IMR-90 (cell line): Measurements from ENCODE around the gene PPIH. TPM values are rescaled to one million over a fixed set of nuclear protein-coding genes. Genes with fewer than 3 reads are reported as not detected.

Source experiments
- ATAC-seq: fragments of 200-7000 bp; cut with Tn5 transposase; 2 replicates; pipeline ENCODE4 v1.9.1; 2020; ENCODE audit warnings: low read depth, mild to moderate bottlenecking, moderate library complexity
- BruUV-seq: library from RNA; stranded (reverse); fragments of 400-500 nt; replicated peaks from 2 replicates; lab custom pipeline; 2021; lab: Mats Ljungman, UMichigan
- CTCF ChIA-PET: fragments of 300-600 bp; formaldehyde crosslinking; extraction: SDS; loops from one replicate; lab custom pipeline; 2021; ENCODE audit warnings: antibody characterized with exemption; lab: Yijun Ruan, JAX
- POLR2A ChIA-PET: fragments of 300-600 bp; sonication (Branson Sonifier 250); formaldehyde crosslinking; loops from one replicate; lab custom pipeline; 2022; ENCODE audit warnings: antibody characterized with exemption; ENCODE audit not compliant: unreplicated experiment; lab: Charles Lee
- DNase-seq: peaks from one replicate; pipeline ENCODE4 v3.0.0; 2013
- H2AFZ ChIP-seq: replicated peaks from 2 replicates; pipeline ENCODE3; 2013; ENCODE audit warnings: low read length, mild to moderate bottlenecking; ENCODE audit not compliant: poor library complexity
- H2AK5ac ChIP-seq: 2 replicates; pipeline ENCODE4 v1.6.1; 2013; ENCODE audit warnings: low read depth, low read length, inconsistent platforms
- H2AK9ac ChIP-seq: replicated peaks from 2 replicates; pipeline ENCODE3; 2013; ENCODE audit warnings: mild to moderate bottlenecking, low read depth, low read length, moderate library complexity; ENCODE audit not compliant: poor library complexity
- H2BK120ac ChIP-seq: 2 replicates; pipeline ENCODE4 v1.6.1; 2013; ENCODE audit warnings: low read depth, low read length, inconsistent platforms
- H2BK15ac ChIP-seq: 3 replicates; pipeline ENCODE4 v1.6.1; 2013; ENCODE audit warnings: low read depth, low read length, inconsistent platforms
- H2BK20ac ChIP-seq: 2 replicates; pipeline ENCODE4 v1.6.1; 2013; ENCODE audit warnings: low read depth, mild to moderate bottlenecking, inconsistent platforms, low read length, moderate library complexity
- H2BK5ac ChIP-seq: 2 replicates; pipeline ENCODE4 v1.6.1; 2013; ENCODE audit warnings: mild to moderate bottlenecking, low read depth, low read length, inconsistent platforms; ENCODE audit not compliant: poor library complexity, severe bottlenecking
- H3K14ac ChIP-seq: replicated peaks from 2 replicates; pipeline ENCODE4 v1.6.1; 2013; ENCODE audit warnings: low read depth, low read length, inconsistent platforms
- H3K18ac ChIP-seq: 2 replicates; pipeline ENCODE4 v1.6.1; 2013; ENCODE audit warnings: low read depth, low read length, control low read depth
- H3K23ac ChIP-seq: 2 replicates; pipeline ENCODE4 v1.6.1; 2013; ENCODE audit warnings: low read depth, low read length, inconsistent platforms
- H3K27ac ChIP-seq: 2 replicates; pipeline ENCODE4 v1.5.1; 2013; ENCODE audit warnings: mild to moderate bottlenecking, control low read depth, low read length; ENCODE audit not compliant: insufficient read depth
- H3K27me3 ChIP-seq: 2 replicates; pipeline ENCODE4 v1.6.1; 2013; ENCODE audit warnings: low read length; ENCODE audit not compliant: control insufficient read depth, insufficient read depth
- H3K36me3 ChIP-seq: 2 replicates; pipeline ENCODE4 v1.6.1; 2013; ENCODE audit warnings: low read length, mixed read lengths; ENCODE audit not compliant: control insufficient read depth, insufficient read depth
- H3K4ac ChIP-seq: 2 replicates; pipeline ENCODE4 v1.6.1; 2013; ENCODE audit warnings: low read depth, low read length, inconsistent platforms
- H3K4me1 ChIP-seq: 2 replicates; pipeline ENCODE4 v1.6.1; 2013; ENCODE audit warnings: low read length, mixed read lengths; ENCODE audit not compliant: control insufficient read depth, insufficient read depth
- H3K4me2 ChIP-seq: 2 replicates; pipeline ENCODE4 v1.6.1; 2013; ENCODE audit warnings: low read depth, mild to moderate bottlenecking, control low read depth, low read length, moderate library complexity
- H3K4me3 ChIP-seq: 2 replicates; pipeline ENCODE4 v1.5.1; 2013; ENCODE audit warnings: low read depth, mild to moderate bottlenecking, control low read depth, low read length, moderate library complexity; ENCODE audit not compliant: insufficient read depth
- H3K56ac ChIP-seq: 2 replicates; pipeline ENCODE4 v1.6.1; 2013; ENCODE audit warnings: low read length, inconsistent platforms; ENCODE audit not compliant: insufficient read depth; ENCODE audit errors: extremely low read depth
- H3K79me1 ChIP-seq, 2 experiments: 2 replicates each; pipeline ENCODE4 v1.6.1; 2013; ENCODE audit warnings: low read length in 2 of 2, inconsistent platforms in 1 of 2, low read depth in 1 of 2
- H3K9ac ChIP-seq: 2 replicates; pipeline ENCODE4 v1.6.1; 2013; ENCODE audit warnings: low read depth, low read length, control low read depth
- H3K9me1 ChIP-seq: 2 replicates; pipeline ENCODE4 v1.6.1; 2013; ENCODE audit warnings: low read length, inconsistent platforms; ENCODE audit not compliant: insufficient read depth
- H3K9me3 ChIP-seq: 2 replicates; pipeline ENCODE4 v1.6.1; 2013; ENCODE audit warnings: low read length; ENCODE audit not compliant: control insufficient read depth, insufficient read depth
- H4K20me1 ChIP-seq: 2 replicates; pipeline ENCODE4 v1.6.1; 2013; ENCODE audit warnings: low read length, inconsistent platforms; ENCODE audit not compliant: insufficient read depth
- H4K5ac ChIP-seq: 2 replicates; pipeline ENCODE4 v1.6.1; 2013; ENCODE audit warnings: mild to moderate bottlenecking, low read depth, low read length, control low read depth
- H4K8ac ChIP-seq, 2 experiments: 2 replicates each; pipeline ENCODE4 v1.6.1; 2013; ENCODE audit warnings: low read depth in 2 of 2, low read length in 2 of 2, control low read depth in 1 of 2, inconsistent platforms in 1 of 2
- H4K91ac ChIP-seq: 2 replicates; pipeline ENCODE4 v1.6.1; 2013; ENCODE audit warnings: low read depth, low read length, inconsistent platforms; ENCODE audit not compliant: insufficient read depth
- CEBPB ChIP-seq: IDR thresholded peaks from 2 replicates; pipeline ENCODE4 v1.6.1; 2012; ENCODE audit warnings: low read depth, low read length, improper control_type of control experiment
- CHD1 ChIP-seq: IDR thresholded peaks from 2 replicates; pipeline ENCODE4 v1.6.1; 2012; ENCODE audit warnings: low read depth, low read length, improper control_type of control experiment
- MAFK ChIP-seq: IDR thresholded peaks from 2 replicates; pipeline ENCODE4 v1.6.1; 2012; ENCODE audit warnings: low read depth, low read length, improper control_type of control experiment
- MAZ ChIP-seq: IDR thresholded peaks from 2 replicates; pipeline ENCODE4 v1.6.1; 2012; ENCODE audit warnings: low read depth, mild to moderate bottlenecking, low read length, improper control_type of control experiment, moderate library complexity, borderline replicate concordance
- MXI1 ChIP-seq: IDR thresholded peaks from 2 replicates; pipeline ENCODE4 v1.6.1; 2012; ENCODE audit warnings: low read depth, mild to moderate bottlenecking, low read length, moderate library complexity, borderline replicate concordance
- POLR2A ChIP-seq: IDR thresholded peaks from 2 replicates; pipeline ENCODE4 v1.6.1; 2012; ENCODE audit warnings: mild to moderate bottlenecking, low read depth, low read length
- RAD21 ChIP-seq: IDR thresholded peaks from 2 replicates; pipeline ENCODE4 v1.6.1; 2012; ENCODE audit warnings: low read length, improper control_type of control experiment
- RCOR1 ChIP-seq: IDR thresholded peaks from 2 replicates; pipeline ENCODE4 v1.6.1; 2012; ENCODE audit warnings: mild to moderate bottlenecking, low read length, improper control_type of control experiment; ENCODE audit not compliant: insufficient replicate concordance
- RFX5 ChIP-seq: IDR thresholded peaks from 2 replicates; pipeline ENCODE4 v1.8.0; 2012; ENCODE audit warnings: low read depth, mild to moderate bottlenecking, low read length, moderate library complexity
- SMC3 ChIP-seq: fragments of 150-350 bp; IDR thresholded peaks from 2 replicates; pipeline ENCODE4 v1.6.1; 2016; ENCODE audit warnings: low read depth, mild to moderate bottlenecking, antibody characterized with exemption, low read length, moderate library complexity
- WGBS, 2 experiments: methylation state at CpG; one replicate each; pipeline versions ENCODE4 v1.1.5 to v1.1.7; 2013; ENCODE audit warnings: missing lambda C conversion rate in 2 of 2; ENCODE audit not compliant: insufficient read length in 1 of 2; ENCODE audit errors: extremely low coverage in 2 of 2; 5-methylcytosine and 5-hydroxymethylcytosine counted together
- dilution Hi-C: fragments of 300-500 bp; cut with HindIII; formaldehyde crosslinking; loops from one replicate; pipeline ENCODE4 v1.14.3; 2018; ENCODE audit warnings: low sequenced_read_pairs; ENCODE audit not compliant: unreplicated experiment
- in situ Hi-C: fragments of 300-500 bp; cut with MboI; formaldehyde crosslinking; loops from 3 replicates; pipeline ENCODE4 v1.14.3; 2019; ENCODE audit warnings: low sequenced_read_pairs, inconsistent platforms, mixed read lengths
- intact Hi-C: fragments of 100-400 bp; cut with micrococcal nuclease; formaldehyde crosslinking; loops from 2 replicates; pipeline ENCODE4 v1.10.0; 2022
- polyA plus RNA-seq, 3 experiments: library from polyadenylated mRNA; depleted of rRNA; stranded (reverse); fragments of >200 nt; gene quantifications; 2 replicates each; pipeline ENCODE4 v1.2.3, GENCODE V29; 2012; ENCODE audit warnings: low replicate concordance in 1 of 3
- total RNA-seq: library from RNA; depleted of rRNA; stranded (reverse); fragments of >200 nt; gene quantifications from 2 replicates; pipeline ENCODE4 v1.2.3, GENCODE V29; 2012
- TF ChIP-seq, protein P1 (sequence below): fragments of 150-350 bp; IDR thresholded peaks from 2 replicates; pipeline ENCODE4 v1.6.1; 2017; ENCODE audit warnings: mild to moderate bottlenecking, antibody characterized with exemption, low read length, low read depth
- TF ChIP-seq, protein P2 (sequence below): conservative IDR thresholded peaks from 2 replicates; pipeline ENCODE4 v1.5.1; 2012; ENCODE audit warnings: mild to moderate bottlenecking, low read depth, low read length, improper control_type of control experiment

The PPIH gene
- total and polyA plus RNA-seq, 2 of the 4 experiments (the other 2 are of a cell fraction), result 22.4 to 52.1 TPM

DNA sequence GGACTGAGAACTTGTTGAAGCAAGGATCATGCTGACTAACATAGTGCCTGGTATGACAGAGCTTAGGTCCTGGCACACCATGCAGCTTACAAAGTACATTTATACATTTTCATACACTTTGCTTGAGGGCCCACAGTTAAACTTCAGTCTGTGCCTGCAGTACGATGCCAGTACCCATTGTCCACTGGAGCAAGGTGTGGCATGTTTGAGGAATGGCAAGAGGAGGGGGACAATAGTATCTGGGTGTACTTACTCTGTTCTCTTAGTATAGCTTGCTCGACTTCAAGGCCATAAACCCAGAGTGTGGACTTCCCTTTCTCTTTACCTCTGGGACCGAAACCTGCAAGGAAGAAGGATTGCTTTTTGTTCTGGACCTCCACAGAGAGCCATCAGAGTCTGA is 17.2 kb downstream of the PPIH start:
- 100% methylated on average over 1 of the region's 3 CpGs; no CpG with 5 or more reads in 1 of the 2 experiments for WGBS, 2 experiments
- peaks cover 5% of the 10 kb centered on the region; the same call in 1 of the 2 replicates for H3K36me3 ChIP-seq
- no peak overlapping the region for H3K18ac ChIP-seq
- no peaks in the 10 kb centered on the region for H3K9me1 ChIP-seq
- no peak for ATAC-seq
- ChIA-PET POLR2A (no interaction called here), CTCF (no interaction called here)
- no peaks in the 10 kb centered on the region; the same call in 1 of the 2 replicates for H3K4me1 ChIP-seq
- H4K5ac ChIP-seq, result no peak overlapping the region
- H3K56ac ChIP-seq, result no peak overlapping the region
- H2AK5ac ChIP-seq, result no peak overlapping the region
- H2BK20ac ChIP-seq, result no peak overlapping the region
- no peak overlapping the region for H3K27ac ChIP-seq
- no peak overlapping the region for H3K4ac ChIP-seq
- no peak for TF ChIP-seq MXI1
- no peak for TF ChIP-seq POLR2A
- TF ChIP-seq SMC3, result no peak
- no peak for TF ChIP-seq RAD21
- TF ChIP-seq, protein P1, sequence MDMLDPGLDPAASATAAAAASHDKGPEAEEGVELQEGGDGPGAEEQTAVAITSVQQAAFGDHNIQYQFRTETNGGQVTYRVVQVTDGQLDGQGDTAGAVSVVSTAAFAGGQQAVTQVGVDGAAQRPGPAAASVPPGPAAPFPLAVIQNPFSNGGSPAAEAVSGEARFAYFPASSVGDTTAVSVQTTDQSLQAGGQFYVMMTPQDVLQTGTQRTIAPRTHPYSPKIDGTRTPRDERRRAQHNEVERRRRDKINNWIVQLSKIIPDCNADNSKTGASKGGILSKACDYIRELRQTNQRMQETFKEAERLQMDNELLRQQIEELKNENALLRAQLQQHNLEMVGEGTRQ, result no peak
- TF ChIP-seq, protein P2, sequence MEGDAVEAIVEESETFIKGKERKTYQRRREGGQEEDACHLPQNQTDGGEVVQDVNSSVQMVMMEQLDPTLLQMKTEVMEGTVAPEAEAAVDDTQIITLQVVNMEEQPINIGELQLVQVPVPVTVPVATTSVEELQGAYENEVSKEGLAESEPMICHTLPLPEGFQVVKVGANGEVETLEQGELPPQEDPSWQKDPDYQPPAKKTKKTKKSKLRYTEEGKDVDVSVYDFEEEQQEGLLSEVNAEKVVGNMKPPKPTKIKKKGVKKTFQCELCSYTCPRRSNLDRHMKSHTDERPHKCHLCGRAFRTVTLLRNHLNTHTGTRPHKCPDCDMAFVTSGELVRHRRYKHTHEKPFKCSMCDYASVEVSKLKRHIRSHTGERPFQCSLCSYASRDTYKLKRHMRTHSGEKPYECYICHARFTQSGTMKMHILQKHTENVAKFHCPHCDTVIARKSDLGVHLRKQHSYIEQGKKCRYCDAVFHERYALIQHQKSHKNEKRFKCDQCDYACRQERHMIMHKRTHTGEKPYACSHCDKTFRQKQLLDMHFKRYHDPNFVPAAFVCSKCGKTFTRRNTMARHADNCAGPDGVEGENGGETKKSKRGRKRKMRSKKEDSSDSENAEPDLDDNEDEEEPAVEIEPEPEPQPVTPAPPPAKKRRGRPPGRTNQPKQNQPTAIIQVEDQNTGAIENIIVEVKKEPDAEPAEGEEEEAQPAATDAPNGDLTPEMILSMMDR, result no peak
- TF ChIP-seq CHD1, result no peak
- no peak for TF ChIP-seq RCOR1
- TF ChIP-seq RFX5, result no peak
- no peak for TF ChIP-seq CEBPB
- no peak for TF ChIP-seq MAZ
- TF ChIP-seq MAFK, result no peak
- no peak overlapping the region for H3K4me2 ChIP-seq
- peaks cover under 1 to 1% of the 10 kb centered on the region in 2 experiments; a peak in 2 of 4 replicates for H3K79me1 ChIP-seq
- no peak overlapping the region for H2BK15ac ChIP-seq
- in situ Hi-C loops, result no loop called here
- no peaks in the 10 kb centered on the region for H3K27me3 ChIP-seq
- dilution Hi-C loops, result no loop called here
- no peak overlapping the region for H2AK9ac ChIP-seq
- intact Hi-C loops, result no loop called here
- DNase-seq, result no peak
- H3K9ac ChIP-seq, result no peak overlapping the region
- no peak overlapping the region for H3K4me3 ChIP-seq
- H4K8ac ChIP-seq, result no peak overlapping the region
- H3K9me3 ChIP-seq, result no peaks in the 10 kb centered on the region
- H3K14ac ChIP-seq, result no peak overlapping the region
- H2AFZ ChIP-seq, result no peak overlapping the region
- H3K23ac ChIP-seq, result no peak overlapping the region
- BruUV-seq, result no TSS peak
- no peaks in the 10 kb centered on the region for H4K20me1 ChIP-seq
- no peak overlapping the region for H2BK5ac ChIP-seq
- no peak overlapping the region for H2BK120ac ChIP-seq
- H4K91ac ChIP-seq, result no peak overlapping the region
